Upper lobe of left lung (tissue), 6 donors: ENCODE measurements around the gene BRWD1. TPM values are rescaled to one million over a fixed set of nuclear protein-coding genes. Genes with fewer than 3 reads are reported as not detected.

Experiments used
- ATAC-seq, 2 donors: fragments of 200-7000 bp; cut with Tn5 transposase; one replicate each; pipeline ENCODE4 v1.9.1; 2022; ENCODE audit warnings: mild to moderate bottlenecking in 2 of 2, moderate library complexity in 2 of 2; ENCODE audit not compliant: low FRiP score in 2 of 2
- DNase-seq, 2 donors: peaks; one replicate each; pipeline ENCODE4 v3.0.0-alpha.2; 2019 to 2020
- H3K27ac ChIP-seq, 4 donors: fragments of 200-600 bp; sonication (generic); one replicate each; pipeline ENCODE4 v1.5.1; 2016 to 2019
- H3K27me3 ChIP-seq, 4 donors: fragments of 200-600 bp; sonication (generic); one replicate each; pipeline ENCODE4 v1.5.1; 2017 to 2019
- H3K36me3 ChIP-seq, 4 donors: fragments of 200-600 bp; sonication (generic); one replicate each; pipeline ENCODE4 v1.5.1; 2016 to 2019
- H3K4me1 ChIP-seq, 4 donors: fragments of 200-600 bp; sonication (generic); one replicate each; pipeline ENCODE4 v1.5.1; 2018 to 2019
- H3K4me3 ChIP-seq, 4 donors: fragments of 200-600 bp; sonication (generic); one replicate each; pipeline ENCODE4 v1.5.1; 2017 to 2019; ENCODE audit warnings: mild to moderate bottlenecking in 2 of 4, moderate library complexity in 1 of 4
- H3K9me3 ChIP-seq, 4 donors: fragments of 200-600 bp; sonication (generic); one replicate each; pipeline ENCODE4 v1.5.1; 2018 to 2019
- EP300 ChIP-seq, 4 donors: sonication (generic); formaldehyde crosslinking; IDR thresholded peaks; one replicate each; pipeline ENCODE4 v1.5.1; 2017; ENCODE audit warnings: antibody characterized with exemption in 4 of 4, control low read depth in 2 of 4
- POLR2A ChIP-seq, 4 donors: fragments of 450-650 bp; IDR thresholded peaks; one replicate each; pipeline ENCODE4 v1.5.1; 2016 to 2017; ENCODE audit warnings: antibody characterized with exemption in 4 of 4, mild to moderate bottlenecking in 2 of 4
- POLR2AphosphoS5 ChIP-seq, 2 donors: sonication (generic); formaldehyde crosslinking; IDR thresholded peaks; one replicate each; pipeline ENCODE4 v1.5.1; 2017; ENCODE audit warnings: antibody characterized with exemption in 2 of 2
- WGBS, 2 donors: methylation state at CpG; one replicate each; pipeline ENCODE4 v1.1.5; 2017 to 2018; 5-methylcytosine and 5-hydroxymethylcytosine counted together
- total RNA-seq, 6 donors: library from RNA; depleted of rRNA in 4 of 6; stranded (reverse); fragments of >200 nt in 4 of 6; gene quantifications; one replicate each; pipeline versions ENCODE4 v1.1.0 to v1.2.1, GENCODE V29; 2016 to 2021
- TF ChIP-seq, protein P1 (sequence below), 6 experiments: fragments of 450-650 bp in 4 of 6; fragments of 200-600 bp in 2 of 6; sonication (generic) in 2 of 6; IDR thresholded peaks; one replicate each; pipeline ENCODE4 v1.5.1; 2016 to 2019; ENCODE audit warnings: antibody characterized with exemption in 6 of 6
- donor health status: DM: no; HTN: no; CAD: no; lungs with moderate emphysema.
- donor health status: DM: no; HTN: yes; CAD: no; lungs with severe emphysema.

The BRWD1 gene
- total RNA-seq, 6 donors from 2014 or later: 23.4 to 144 (median 42.0) TPM

DNA sequence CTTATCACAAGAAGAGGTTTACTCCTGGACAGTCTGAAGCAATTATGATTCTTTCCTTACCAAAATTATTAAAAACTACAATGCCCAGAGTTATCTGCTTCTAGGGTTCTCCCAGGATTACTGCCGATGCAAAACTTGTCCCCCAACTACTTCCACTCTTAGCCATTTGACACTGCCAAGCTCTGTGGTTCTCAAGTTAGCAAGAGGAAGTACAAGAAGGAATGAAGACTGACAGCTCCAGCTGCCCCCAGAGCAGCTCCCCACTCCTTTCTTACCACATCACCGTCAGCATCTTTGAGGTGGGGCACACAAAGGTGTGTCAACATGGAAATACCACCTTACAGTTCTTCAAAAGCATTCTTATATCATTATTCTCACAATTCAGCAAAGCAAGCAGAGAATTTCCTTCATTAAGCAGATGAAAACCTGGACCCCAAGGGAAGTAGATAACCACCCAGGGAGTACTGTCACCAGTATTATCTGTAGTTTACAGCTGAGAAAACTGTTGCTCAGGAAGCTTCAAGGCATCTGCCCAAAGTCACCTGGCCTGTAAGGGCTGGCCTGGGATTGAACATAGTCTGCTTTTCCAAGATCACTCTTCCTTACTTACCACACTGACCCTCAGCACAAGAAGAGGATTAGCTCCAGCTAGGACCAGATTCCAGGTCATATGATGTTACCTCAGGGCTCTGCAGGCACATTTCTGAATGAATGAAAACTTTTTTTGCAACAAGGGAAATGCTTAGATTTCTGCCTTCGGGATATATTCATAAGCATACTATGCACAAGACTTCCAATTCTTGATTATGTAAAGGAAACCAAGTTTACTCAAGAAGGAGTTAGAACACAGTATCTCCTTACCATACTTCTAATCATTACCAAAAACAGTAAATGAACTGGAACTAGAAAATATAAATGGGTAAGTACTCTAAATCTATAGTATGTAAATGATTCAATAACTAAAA is 139.4 kb downstream of the BRWD1 start:
- Histone ChIP-seq H3K36me3 (peaks cover 4 to 35% (median 5%) of the 10 kb centered on the region in 4 donors), H3K4me3 (no peak overlapping the region), H3K9me3 (no peaks in the 10 kb centered on the region), H3K27ac (no peak overlapping the region), H3K27me3 (no peaks in the 10 kb centered on the region), H3K4me1 (no peaks in the 10 kb centered on the region)
- TF ChIP-seq POLR2AphosphoS5 (IDR thresholded peaks at IDR 0.05): no peak
- TF ChIP-seq EP300 (IDR thresholded peaks at IDR 0.05): no peak
- TF ChIP-seq POLR2A (IDR thresholded peaks at IDR 0.05): no peak
- TF ChIP-seq, protein P1, sequence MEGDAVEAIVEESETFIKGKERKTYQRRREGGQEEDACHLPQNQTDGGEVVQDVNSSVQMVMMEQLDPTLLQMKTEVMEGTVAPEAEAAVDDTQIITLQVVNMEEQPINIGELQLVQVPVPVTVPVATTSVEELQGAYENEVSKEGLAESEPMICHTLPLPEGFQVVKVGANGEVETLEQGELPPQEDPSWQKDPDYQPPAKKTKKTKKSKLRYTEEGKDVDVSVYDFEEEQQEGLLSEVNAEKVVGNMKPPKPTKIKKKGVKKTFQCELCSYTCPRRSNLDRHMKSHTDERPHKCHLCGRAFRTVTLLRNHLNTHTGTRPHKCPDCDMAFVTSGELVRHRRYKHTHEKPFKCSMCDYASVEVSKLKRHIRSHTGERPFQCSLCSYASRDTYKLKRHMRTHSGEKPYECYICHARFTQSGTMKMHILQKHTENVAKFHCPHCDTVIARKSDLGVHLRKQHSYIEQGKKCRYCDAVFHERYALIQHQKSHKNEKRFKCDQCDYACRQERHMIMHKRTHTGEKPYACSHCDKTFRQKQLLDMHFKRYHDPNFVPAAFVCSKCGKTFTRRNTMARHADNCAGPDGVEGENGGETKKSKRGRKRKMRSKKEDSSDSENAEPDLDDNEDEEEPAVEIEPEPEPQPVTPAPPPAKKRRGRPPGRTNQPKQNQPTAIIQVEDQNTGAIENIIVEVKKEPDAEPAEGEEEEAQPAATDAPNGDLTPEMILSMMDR (IDR thresholded peaks at IDR 0.05): no peak
- DNase-seq (no peak), ATAC-seq (no peak)
- WGBS, 2 donors: 76 to 81% methylated on average over 3 of the region's 3 CpGs

- peaks cover 3 to 16% (median 4%) of the 10 kb centered on the region in 4 donors for H3K36me3 ChIP-seq
- H3K9me3 ChIP-seq: peaks cover 0 to 4% (median 2%) of the 10 kb centered on the region in 4 donors
- TF ChIP-seq, protein P1 (IDR thresholded peaks at IDR 0.05): no peak
- no peaks in the 10 kb centered on the region for H3K4me1 ChIP-seq
- no peak for ATAC-seq
- H3K27ac ChIP-seq: no peak overlapping the region
- no peaks in the 10 kb centered on the region for H3K27me3 ChIP-seq
- no peak for DNase-seq
- 95 to 96% methylated on average over 5 of the region's 5 CpGs for WGBS, 2 donors
- H3K4me3 ChIP-seq: no peak overlapping the region
Measured at GRCh38 chr21:39169906-39170305, 143.5 kb downstream of the BRWD1 start.

GRCh38 chr21:39168800-39169199 is 144.6 kb downstream of the BRWD1 start:
- peaks cover 3 to 15% (median 11%) of the 10 kb centered on the region in 4 donors for H3K9me3 ChIP-seq
- H3K27me3 ChIP-seq: no peaks in the 10 kb centered on the region
- ATAC-seq (no peak), DNase-seq (no peak)
- no peak overlapping the region for H3K27ac ChIP-seq
- peaks cover 0 to 12% (median under 1%) of the 10 kb centered on the region in 4 donors for H3K36me3 ChIP-seq
- H3K4me3 ChIP-seq: no peak overlapping the region
- TF ChIP-seq POLR2A (IDR thresholded peaks at IDR 0.05) (no peak), POLR2AphosphoS5 (IDR thresholded peaks at IDR 0.05) (no peak), EP300 (IDR thresholded peaks at IDR 0.05) (no peak)
- TF ChIP-seq, protein P1 (IDR thresholded peaks at IDR 0.05): no peak
- 94 to 97% methylated on average over 2 of the region's 2 CpGs for WGBS, 2 donors
- no peaks in the 10 kb centered on the region for H3K4me1 ChIP-seq

DNA sequence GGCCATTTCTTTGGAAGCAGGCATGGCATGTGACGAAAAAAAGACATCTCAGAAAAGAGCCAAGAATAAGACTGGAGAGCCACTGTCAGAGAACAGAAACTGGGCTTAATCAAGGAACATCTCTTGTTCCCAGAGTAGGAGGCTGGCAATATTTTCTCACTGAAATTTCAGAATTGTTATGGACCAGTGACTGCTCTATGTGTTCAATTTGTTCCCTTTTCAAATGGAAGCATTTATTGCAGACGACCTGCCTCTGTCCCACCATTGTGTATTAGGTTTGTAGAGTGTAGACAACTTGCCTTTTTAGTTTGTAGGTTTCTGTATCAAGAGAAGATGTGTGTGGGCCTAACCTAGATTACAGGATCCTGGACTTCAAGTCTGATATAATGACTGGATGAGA is 148.9 kb downstream of the BRWD1 start:
- Histone ChIP-seq H3K36me3 (no peaks in the 10 kb centered on the region), H3K4me1 (no peaks in the 10 kb centered on the region), H3K9me3 (peaks cover 3 to 15% (median 11%) of the 10 kb centered on the region in 4 donors), H3K27ac (no peak overlapping the region), H3K27me3 (no peaks in the 10 kb centered on the region), H3K4me3 (no peak overlapping the region)
- no peak for ATAC-seq
- DNase-seq: no peak
- WGBS, 2 donors: 96 to 98% methylated on average over 2 of the region's 2 CpGs
- TF ChIP-seq POLR2A (IDR thresholded peaks at IDR 0.05) (no peak), EP300 (IDR thresholded peaks at IDR 0.05) (no peak), POLR2AphosphoS5 (IDR thresholded peaks at IDR 0.05) (no peak)
- TF ChIP-seq, protein P1 (IDR thresholded peaks at IDR 0.05): no peak
